Gastroesophageal sphincter (tissue), 4 donors: Measurements from ENCODE around the gene GDPD3. TPM values are rescaled to one million over a fixed set of nuclear protein-coding genes. Genes with fewer than 3 reads are reported as not detected.

Experiments used
- ATAC-seq: fragments of 150-250 bp; one replicate; pipeline ENCODE4 v1.9.1; 2016; ENCODE audit warnings: mild to moderate bottlenecking, moderate library complexity
- H3K27ac ChIP-seq, 4 donors: fragments of 200-600 bp; sonication (generic) in 3 of 4; 1 replicate in 3 of 4; 2 replicates in 1 of 4; pipeline ENCODE4 v1.5.1; 2016 to 2019
- H3K27me3 ChIP-seq: fragments of 200-600 bp; sonication (generic); one replicate; pipeline ENCODE4 v1.5.1; 2019
- H3K36me3 ChIP-seq, 2 donors: fragments of 200-600 bp; sonication (generic); one replicate each; pipeline ENCODE4 v1.5.1; 2019; ENCODE audit warnings: control low read depth in 1 of 2
- H3K4me1 ChIP-seq, 3 donors: fragments of 200-600 bp; sonication (generic); 1 replicate in 2 of 3; 2 replicates in 1 of 3; pipeline ENCODE4 v1.5.1; 2016 to 2019; ENCODE audit warnings: control low read depth in 2 of 3
- H3K4me3 ChIP-seq, 2 donors: fragments of 200-600 bp; sonication (generic); one replicate each; pipeline ENCODE4 v1.5.1; 2019; ENCODE audit warnings: mild to moderate bottlenecking in 1 of 2, moderate library complexity in 1 of 2
- H3K9me3 ChIP-seq, 3 donors: fragments of 200-600 bp; sonication (generic); one replicate each; pipeline ENCODE4 v1.5.1; 2017 to 2019; ENCODE audit warnings: control low read depth in 2 of 3
- EP300 ChIP-seq: sonication (generic); formaldehyde crosslinking; IDR thresholded peaks from one replicate; pipeline ENCODE4 v1.6.1; 2017; ENCODE audit warnings: antibody characterized with exemption, mild to moderate bottlenecking
- POLR2A ChIP-seq, 2 donors: fragments of 450-650 bp; IDR thresholded peaks; one replicate each; pipeline ENCODE4 v1.6.1; 2017; ENCODE audit warnings: antibody characterized with exemption in 2 of 2, mild to moderate bottlenecking in 2 of 2, moderate library complexity in 1 of 2
- POLR2AphosphoS5 ChIP-seq: sonication (generic); formaldehyde crosslinking; IDR thresholded peaks from one replicate; pipeline ENCODE4 v1.6.1; 2017; ENCODE audit warnings: antibody characterized with exemption
- WGBS, 2 donors: methylation state at CpG; one replicate each; pipeline ENCODE4 v1.1.5; 2018; ENCODE audit warnings: low coverage in 1 of 2; 5-methylcytosine and 5-hydroxymethylcytosine counted together
- total RNA-seq, 4 donors: library from RNA; depleted of rRNA; stranded (reverse); fragments of >200 nt; gene quantifications; one replicate each; pipeline ENCODE4 v1.1.0, GENCODE V29; 2016
- TF ChIP-seq, protein P1 (sequence below), 4 experiments: fragments of 200-600 bp in 2 of 4; fragments of 450-650 bp in 2 of 4; sonication (generic) in 1 of 4; IDR thresholded peaks; one replicate each; pipeline ENCODE4 v1.5.1; 2017 to 2019; ENCODE audit warnings: antibody characterized with exemption in 4 of 4, mild to moderate bottlenecking in 2 of 4, moderate library complexity in 2 of 4

Gene GDPD3
- total RNA-seq, 4 donors from 2014 or later = 1.1 to 3.1 (median 1.9) TPM

GRCh38 chr16:30108059-30108850 is 5.1 kb downstream of the GDPD3 start:
- TF ChIP-seq POLR2A (IDR thresholded peaks at IDR 0.05) (no peak), EP300 (no peak), POLR2AphosphoS5 (no peak)
- TF ChIP-seq, protein P1, sequence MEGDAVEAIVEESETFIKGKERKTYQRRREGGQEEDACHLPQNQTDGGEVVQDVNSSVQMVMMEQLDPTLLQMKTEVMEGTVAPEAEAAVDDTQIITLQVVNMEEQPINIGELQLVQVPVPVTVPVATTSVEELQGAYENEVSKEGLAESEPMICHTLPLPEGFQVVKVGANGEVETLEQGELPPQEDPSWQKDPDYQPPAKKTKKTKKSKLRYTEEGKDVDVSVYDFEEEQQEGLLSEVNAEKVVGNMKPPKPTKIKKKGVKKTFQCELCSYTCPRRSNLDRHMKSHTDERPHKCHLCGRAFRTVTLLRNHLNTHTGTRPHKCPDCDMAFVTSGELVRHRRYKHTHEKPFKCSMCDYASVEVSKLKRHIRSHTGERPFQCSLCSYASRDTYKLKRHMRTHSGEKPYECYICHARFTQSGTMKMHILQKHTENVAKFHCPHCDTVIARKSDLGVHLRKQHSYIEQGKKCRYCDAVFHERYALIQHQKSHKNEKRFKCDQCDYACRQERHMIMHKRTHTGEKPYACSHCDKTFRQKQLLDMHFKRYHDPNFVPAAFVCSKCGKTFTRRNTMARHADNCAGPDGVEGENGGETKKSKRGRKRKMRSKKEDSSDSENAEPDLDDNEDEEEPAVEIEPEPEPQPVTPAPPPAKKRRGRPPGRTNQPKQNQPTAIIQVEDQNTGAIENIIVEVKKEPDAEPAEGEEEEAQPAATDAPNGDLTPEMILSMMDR (IDR thresholded peaks at IDR 0.05) = no peak
- ATAC-seq = no peak
- H3K36me3 ChIP-seq = peaks cover 0 to 92% of the 10 kb centered on the region in 2 donors
- H3K4me3 ChIP-seq = no peak overlapping the region
- H3K9me3 ChIP-seq = no peaks in the 10 kb centered on the region
- no peaks in the 10 kb centered on the region for H3K27me3 ChIP-seq
- no peak overlapping the region for H3K27ac ChIP-seq
- peaks cover 0 to 5% (median 0%) of the 10 kb centered on the region in 3 donors for H3K4me1 ChIP-seq
- WGBS, 2 donors = 77 to 87% methylated on average over 3 to 12 of the region's 15 CpGs

- no peak overlapping the region for H3K4me3 ChIP-seq
- peaks cover 0 to 57% of the 10 kb centered on the region in 2 donors for H3K36me3 ChIP-seq
- ATAC-seq = no peak
These were observed 8.8 kb downstream of the GDPD3 start for GRCh38 chr16:30104492-30104891.

GRCh38 chr16:30104090-30104489 is 9.2 kb downstream of the GDPD3 start:
- H3K36me3 ChIP-seq = peaks cover 0 to 52% of the 10 kb centered on the region in 2 donors
- 60 to 70% methylated on average over 1 to 4 of the region's 4 CpGs for WGBS, 2 donors
- no peak overlapping the region for H3K4me3 ChIP-seq
- H3K9me3 ChIP-seq = no peaks in the 10 kb centered on the region
- no peak overlapping the region for H3K27ac ChIP-seq
- no peak for TF ChIP-seq EP300
- no peak for TF ChIP-seq POLR2A (IDR thresholded peaks at IDR 0.05)
- TF ChIP-seq, protein P1 (IDR thresholded peaks at IDR 0.05) = no peak
- H3K4me1 ChIP-seq = no peaks in the 10 kb centered on the region
- ATAC-seq = no peak
- no peaks in the 10 kb centered on the region for H3K27me3 ChIP-seq

More at GRCh38 chr16:30104492-30104891, 8.8 kb downstream of the GDPD3 start:
- Histone ChIP-seq H3K27ac (no peak overlapping the region), H3K4me1 (no peaks in the 10 kb centered on the region), H3K27me3 (no peaks in the 10 kb centered on the region), H3K9me3 (no peaks in the 10 kb centered on the region)
- no peak for TF ChIP-seq POLR2AphosphoS5
- TF ChIP-seq POLR2A (IDR thresholded peaks at IDR 0.05) = no peak
- TF ChIP-seq, protein P1 (IDR thresholded peaks at IDR 0.05) = no peak
- TF ChIP-seq EP300 = no peak
- 54 to 86% methylated on average over 1 to 4 of the region's 6 CpGs for WGBS, 2 donors

DNA sequence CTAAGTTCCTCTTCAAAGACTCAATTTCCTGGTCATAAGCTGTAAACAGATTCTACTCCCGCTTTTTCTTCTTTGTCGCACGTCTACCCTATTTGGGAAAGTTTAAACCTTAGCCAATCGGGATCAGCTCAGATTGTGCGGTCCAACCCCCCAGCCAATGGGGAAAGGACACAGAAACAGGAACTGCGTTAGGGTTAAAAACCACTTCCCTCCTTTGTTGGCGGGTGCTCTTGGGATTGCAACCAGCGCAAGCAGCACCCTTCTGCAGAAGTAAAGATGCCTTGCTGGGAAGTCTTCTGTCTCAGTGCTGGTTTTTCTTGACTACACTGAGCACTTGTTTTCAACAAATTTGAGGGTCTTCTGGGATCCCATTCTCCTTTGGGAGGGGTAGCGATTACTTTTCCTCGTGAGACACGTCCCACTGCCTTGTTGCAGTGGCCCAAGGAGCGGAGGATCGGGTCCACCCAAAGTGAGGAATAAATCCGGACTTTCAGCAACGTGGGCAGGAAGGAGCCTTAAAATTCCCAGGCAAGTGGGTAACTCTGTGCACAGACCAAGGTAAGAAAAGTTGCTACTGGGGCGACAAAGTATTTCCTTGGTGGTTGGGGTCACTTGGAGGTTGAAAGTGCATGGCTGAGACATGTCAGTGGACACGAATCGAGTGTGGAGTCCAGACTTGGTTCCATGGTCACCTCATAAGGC is 16.3 kb downstream of the GDPD3 start:
- H3K4me1 ChIP-seq = peaks cover 3 to 41% (median 27%) of the 10 kb centered on the region in 3 donors
- H3K36me3 ChIP-seq = peaks cover 0 to 24% of the 10 kb centered on the region in 2 donors
- H3K4me3 ChIP-seq = peak overlapping the region; percentile 30 to 96
- H3K9me3 ChIP-seq = peaks cover 0 to 19% (median 0%) of the 10 kb centered on the region in 3 donors
- peak overlapping the region; percentile 63 to 98 (median 96) for H3K27ac ChIP-seq
- 88% methylated on average over 8 of the region's 18 CpGs for WGBS, 2 donors
- TF ChIP-seq POLR2A (IDR thresholded peaks at IDR 0.05) (no peak), EP300 (no peak), POLR2AphosphoS5 (no peak)
- TF ChIP-seq, protein P1 (IDR thresholded peaks at IDR 0.05) = no peak
- no peak for ATAC-seq
- H3K27me3 ChIP-seq = no peaks in the 10 kb centered on the region
